IPS-18c (cell line): ENCODE data around the gene SRSF5.
"Not testable (repeated sequence)": the region's sequence is repeated elsewhere in the genome, so short reads cannot be mapped to it uniquely, and the experiment has no call there.

Experiments used
- H3K4me3 ChIP-seq: 2 replicates; pipeline ENCODE4 v1.7.0; 2013; ENCODE audit warnings: low read depth, mild to moderate bottlenecking, low read length, moderate library complexity; ENCODE audit not compliant: insufficient read depth
- H3K9me3 ChIP-seq: one replicate; pipeline ENCODE4 v1.6.1; 2013; ENCODE audit warnings: mild to moderate bottlenecking, low read length, moderate library complexity; ENCODE audit not compliant: control insufficient read depth, insufficient read depth

SRSF5 gene

GRCh38 chr14:69766984-69767368, at the start of gene SRSF5:
SRSF5 (plus strand) TSS chr14:69767142; CDS start chr14:69768157, 1,015 bp downstream.
- Histone ChIP-seq H3K9me3 (no peaks in the 10 kb centered on the region), H3K4me3 (peak within 1 kb of the TSS; percentile 94)

DNA sequence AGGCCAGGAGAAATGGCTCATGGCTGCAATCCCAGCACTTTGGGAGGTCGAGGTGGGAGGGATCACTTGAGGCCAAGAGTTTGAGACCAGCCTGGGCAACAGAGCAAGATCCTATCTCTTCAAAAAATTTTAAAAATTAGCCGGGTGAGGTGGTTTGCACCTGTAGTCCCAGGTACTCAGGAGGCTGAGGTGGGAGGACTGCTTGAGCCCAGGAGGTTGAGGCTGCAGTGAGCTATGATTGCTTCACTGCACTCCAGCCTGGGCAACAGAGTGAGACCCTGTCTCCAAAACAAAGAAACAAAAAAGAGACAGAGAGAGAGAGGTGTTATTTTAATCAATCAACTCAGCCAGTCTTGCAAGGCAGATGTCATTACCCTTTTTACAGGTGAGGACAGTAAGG, 48.3 kb upstream of the SRSF5 start:
- not testable (repeated sequence) for H3K9me3 ChIP-seq, H3K4me3 ChIP-seq

DNA sequence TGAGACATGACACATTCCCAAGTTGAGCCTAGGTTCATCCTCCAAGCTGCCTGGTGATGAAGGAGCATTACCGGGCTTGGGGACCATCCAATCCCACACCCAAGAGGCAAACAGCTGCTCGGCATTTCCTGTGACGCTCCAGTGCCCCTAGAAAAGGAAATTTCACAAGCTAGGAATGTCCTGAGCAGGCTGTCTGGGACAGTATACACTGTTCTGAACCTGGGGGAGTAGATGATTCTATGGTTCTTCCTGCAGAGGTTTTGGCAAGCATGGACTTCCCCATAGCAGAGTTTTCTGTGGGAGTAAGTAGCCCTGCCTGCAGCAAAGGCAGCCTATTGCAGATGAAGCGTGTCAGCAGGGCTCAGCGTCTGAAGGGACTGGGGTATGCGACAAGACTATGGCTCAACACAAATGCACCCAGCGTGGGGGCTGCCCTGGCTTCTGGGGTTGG, 47.4 kb upstream of the SRSF5 start:
- Histone ChIP-seq H3K4me3 (no peak overlapping the region), H3K9me3 (no peaks in the 10 kb centered on the region)

DNA sequence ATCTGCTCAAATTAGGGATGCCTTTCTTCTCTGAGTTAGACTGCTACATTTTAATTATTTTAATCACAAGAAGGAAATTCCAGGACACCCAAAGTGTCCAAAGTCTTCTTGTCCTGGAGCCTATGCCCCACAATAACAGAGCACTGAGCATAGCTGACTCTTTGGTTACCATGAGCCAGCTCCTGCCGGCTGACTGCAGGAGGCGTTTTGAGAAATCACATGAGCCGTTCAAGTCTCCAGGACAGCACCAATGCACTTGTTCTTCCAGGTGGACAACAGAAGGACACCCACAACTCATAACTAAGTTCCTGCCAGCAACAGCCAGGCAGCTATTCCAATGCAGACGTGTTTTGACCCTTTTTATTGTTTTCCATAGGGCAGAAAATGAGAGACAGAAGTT, 46.0 kb upstream of the SRSF5 start:
- H3K9me3 ChIP-seq, result no peaks in the 10 kb centered on the region

DNA sequence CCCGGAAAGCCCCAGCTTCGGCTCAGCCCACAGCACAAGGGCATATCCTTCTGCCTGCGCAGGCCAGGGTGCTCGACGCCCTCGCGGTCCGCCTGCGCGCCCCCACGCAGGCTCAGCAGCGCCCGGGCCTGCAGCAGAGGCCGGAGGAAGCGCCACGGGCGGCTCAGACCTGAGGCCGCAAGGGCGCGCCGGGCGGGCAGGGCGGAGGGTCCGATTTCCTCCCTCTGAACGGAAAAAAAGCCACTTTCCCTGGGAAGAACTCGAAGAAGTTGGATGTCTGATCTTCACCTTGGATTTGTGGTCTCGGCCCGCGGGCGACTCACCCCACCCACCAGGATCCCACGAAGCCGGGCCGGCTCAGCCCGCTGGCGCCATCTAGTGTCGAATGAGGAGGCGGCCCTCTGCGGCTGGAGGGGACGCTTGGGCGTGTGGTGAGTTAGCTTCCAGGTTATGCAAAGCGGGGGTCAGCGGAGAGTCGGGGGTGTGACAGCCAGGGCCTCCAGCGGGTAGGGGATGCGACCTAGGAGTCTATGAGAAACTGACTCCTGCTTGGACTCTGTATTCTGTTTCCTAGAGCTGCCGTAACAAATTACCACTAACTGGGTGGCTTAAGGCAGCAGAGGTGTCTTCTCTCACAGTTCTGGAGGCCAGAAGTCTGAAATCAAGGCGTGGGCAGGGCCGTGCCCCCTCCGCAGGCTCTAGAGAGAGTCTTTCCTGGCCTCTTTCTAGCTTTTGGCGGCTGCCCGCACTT, 40.0 kb upstream of the SRSF5 start:
- peak overlapping the region; percentile 40 for H3K4me3 ChIP-seq

More for the DNA sequence above, 46.0 kb upstream of the SRSF5 start:
- H3K4me3 ChIP-seq, result no peak overlapping the region

GRCh38 chr14:69727860-69728259, 39.1 kb upstream of the SRSF5 start:
- Histone ChIP-seq H3K9me3 (no peaks in the 10 kb centered on the region), H3K4me3 (no peak overlapping the region)

More for the DNA sequence above, 40.0 kb upstream of the SRSF5 start:
- H3K9me3 ChIP-seq, result no peaks in the 10 kb centered on the region

- not testable (repeated sequence) for H3K4me3 ChIP-seq, H3K9me3 ChIP-seq
Observed at GRCh38 chr14:69731919-69732598, 34.9 kb upstream of the SRSF5 start.

GRCh38 chr14:69736405-69736804, 30.5 kb upstream of the SRSF5 start:
- H3K4me3 ChIP-seq, H3K9me3 ChIP-seq: not testable (repeated sequence)

DNA sequence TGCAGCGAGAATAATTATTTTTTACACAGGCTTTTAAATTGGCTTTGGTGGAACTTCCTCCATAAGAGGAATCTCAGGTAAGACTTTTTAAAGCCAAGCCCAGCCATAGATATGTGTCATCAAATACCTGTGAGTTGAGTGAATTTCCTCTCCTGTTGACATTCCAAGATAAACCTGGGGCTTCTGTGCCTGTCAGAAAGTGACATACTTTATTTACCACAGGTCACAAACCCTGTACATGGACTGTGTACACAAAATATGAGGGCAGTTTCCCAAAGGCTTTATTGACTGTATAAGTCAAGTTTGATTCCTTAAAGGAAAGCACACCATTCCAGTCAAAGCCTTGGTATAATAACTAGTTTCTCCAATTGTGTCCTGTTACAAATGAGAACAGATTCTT, 25.9 kb upstream of the SRSF5 start:
- Histone ChIP-seq H3K9me3 (peaks cover 9% of the 10 kb centered on the region), H3K4me3 (no peak overlapping the region)

- Histone ChIP-seq H3K4me3 (no peak overlapping the region), H3K9me3 (peaks cover 3% of the 10 kb centered on the region)
Observed at GRCh38 chr14:69749956-69750355, 17.0 kb upstream of the SRSF5 start.

GRCh38 chr14:69750495-69750894, 16.4 kb upstream of the SRSF5 start:
- Histone ChIP-seq H3K9me3 (peaks cover 3% of the 10 kb centered on the region), H3K4me3 (no peak overlapping the region)

GRCh38 chr14:69752773-69753172, 14.2 kb upstream of the SRSF5 start:
- Histone ChIP-seq H3K4me3 (no peak overlapping the region), H3K9me3 (peaks cover 3% of the 10 kb centered on the region)

DNA sequence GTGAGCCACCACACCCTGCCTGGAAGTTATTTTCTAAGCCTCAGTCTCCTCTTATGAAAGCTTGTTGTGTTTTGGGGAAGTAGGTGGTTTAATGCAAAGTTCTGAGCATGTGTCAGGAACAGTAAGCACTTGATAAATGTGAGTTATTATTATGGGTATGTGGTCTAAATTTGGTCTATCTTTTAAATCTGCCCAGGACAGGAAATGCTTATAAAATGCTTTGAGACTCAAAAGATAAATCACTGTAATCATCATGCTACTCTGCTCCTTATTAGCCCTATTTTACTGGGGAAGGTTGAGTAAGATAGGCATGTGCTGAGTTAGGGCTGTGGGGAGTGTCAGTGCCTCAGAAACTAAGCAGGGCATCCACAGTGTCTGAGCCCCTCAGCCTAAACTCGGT, 13.1 kb upstream of the SRSF5 start:
- Histone ChIP-seq H3K4me3 (no peak overlapping the region), H3K9me3 (peaks cover 3% of the 10 kb centered on the region)

DNA sequence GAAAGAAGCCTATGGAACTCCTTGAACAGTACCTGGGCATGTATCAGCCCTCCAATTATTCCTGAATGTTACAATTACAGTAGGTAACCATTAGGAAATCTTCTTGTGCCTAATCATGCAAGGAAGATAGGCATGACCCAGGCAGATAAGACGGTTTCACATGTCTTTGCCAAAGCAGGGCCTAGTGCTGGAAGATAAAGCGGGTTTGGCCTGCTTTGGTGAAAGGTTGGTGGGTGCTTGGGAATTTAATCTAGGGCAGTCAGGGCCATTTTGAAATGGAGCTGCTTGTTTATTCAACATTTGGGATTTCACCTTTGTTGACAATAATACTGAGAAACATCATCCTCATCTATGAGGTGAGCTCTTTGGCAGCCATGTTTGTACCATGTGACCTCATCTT, 12.5 kb upstream of the SRSF5 start:
- peaks cover 3% of the 10 kb centered on the region for H3K9me3 ChIP-seq
- H3K4me3 ChIP-seq, result no peak overlapping the region

DNA sequence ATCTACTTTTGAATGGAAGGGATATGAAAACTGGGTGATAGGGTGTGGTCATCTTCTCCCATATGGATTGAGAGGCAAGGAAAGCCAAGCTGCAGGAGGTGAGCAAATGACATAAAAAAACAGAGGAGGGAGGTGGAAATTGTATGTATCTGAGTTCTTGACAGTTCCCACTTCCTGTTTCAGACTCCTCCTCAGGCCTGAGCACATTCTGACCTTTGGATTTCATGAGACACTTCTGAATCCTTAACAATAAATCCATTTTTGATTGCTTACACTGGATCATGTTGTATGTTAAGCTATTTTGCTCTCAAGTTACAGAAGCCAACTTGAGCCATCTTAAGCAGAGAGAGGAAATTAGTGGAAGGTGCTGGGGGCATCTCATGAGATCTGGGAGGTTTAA, 11.6 kb upstream of the SRSF5 start:
- Histone ChIP-seq H3K9me3 (peaks cover 3% of the 10 kb centered on the region), H3K4me3 (no peak overlapping the region)

- peaks cover 3% of the 10 kb centered on the region for H3K9me3 ChIP-seq
- no peak overlapping the region for H3K4me3 ChIP-seq
Observed at GRCh38 chr14:69755784-69756183, 11.2 kb upstream of the SRSF5 start.

GRCh38 chr14:69756298-69756697, 10.6 kb upstream of the SRSF5 start:
- H3K9me3 ChIP-seq, result peaks cover 3% of the 10 kb centered on the region

GRCh38 chr14:69760810-69761209, 6.1 kb upstream of the SRSF5 start:
- no peak overlapping the region for H3K4me3 ChIP-seq
- no peaks in the 10 kb centered on the region for H3K9me3 ChIP-seq

More at GRCh38 chr14:69756298-69756697, 10.6 kb upstream of the SRSF5 start:
- no peak overlapping the region for H3K4me3 ChIP-seq
